MCF 10A (cell line): ENCODE results near the gene PTPRM. TPM values are rescaled to one million over a fixed set of nuclear protein-coding genes. Genes with fewer than 3 reads are reported as not detected.

Source experiments
- BruUV-seq: library from RNA; stranded (reverse); fragments of 400-500 nt; replicated peaks from 2 replicates; lab custom pipeline; 2021; lab: Mats Ljungman, UMichigan
- CTCF ChIA-PET: fragments of 300-600 bp; sonication (Branson Sonifier 250); formaldehyde crosslinking; extraction: SDS; loops from one replicate; lab custom pipeline; 2021; ENCODE audit warnings: antibody characterized with exemption, inconsistent platforms; lab: Yijun Ruan, JAX
- POLR2A ChIA-PET: fragments of 300-600, 350-650 bp; sonication (Branson Sonifier 250); formaldehyde crosslinking; extraction: SDS; loops from one replicate; lab custom pipeline; 2020; ENCODE audit warnings: antibody characterized with exemption, inconsistent platforms; lab: Yijun Ruan, JAX
- DNase-seq: peaks from one replicate; pipeline ENCODE4 v3.0.0-alpha.2; 2018; ENCODE audit not compliant: unreplicated experiment
- H3K27ac Mint-ChIP-seq: one replicate; pipeline ENCODE4 v1.8.0; 2022; ENCODE audit warnings: mild to moderate bottlenecking, low read depth, mixed read lengths; ENCODE audit not compliant: unreplicated experiment
- H3K27me3 Mint-ChIP-seq: one replicate; pipeline ENCODE4 v1.8.0; 2022; ENCODE audit warnings: mixed read lengths; ENCODE audit not compliant: insufficient read depth, unreplicated experiment
- H3K36me3 Mint-ChIP-seq: one replicate; pipeline ENCODE4 v1.8.0; 2022; ENCODE audit warnings: mild to moderate bottlenecking, moderate library complexity, mixed read lengths; ENCODE audit not compliant: insufficient read depth, unreplicated experiment
- H3K4me1 Mint-ChIP-seq: one replicate; pipeline ENCODE4 v1.8.0; 2022; ENCODE audit warnings: mixed read lengths; ENCODE audit not compliant: insufficient read depth, unreplicated experiment
- H3K4me3 Mint-ChIP-seq: one replicate; pipeline ENCODE4 v1.8.0; 2022; ENCODE audit warnings: mild to moderate bottlenecking, moderate library complexity, mixed read lengths; ENCODE audit not compliant: unreplicated experiment
- H3K9me3 Mint-ChIP-seq: one replicate; pipeline ENCODE4 v1.8.0; 2022; ENCODE audit warnings: mixed read lengths; ENCODE audit not compliant: unreplicated experiment
- intact Hi-C: fragments of 100-400 bp; cut with micrococcal nuclease; formaldehyde crosslinking; loops from 2 replicates; pipeline ENCODE4 v1.14.1; 2022
- total RNA-seq: library from RNA; stranded (reverse); gene quantifications from 2 replicates; pipeline ENCODE4 v1.2.3, GENCODE V29; 2022
- TF ChIP-seq, protein P1 (sequence below): fragments of 200-600 bp; IDR thresholded peaks from one replicate; pipeline ENCODE4 v1.8.0; 2022; ENCODE audit warnings: antibody characterized with exemption, mild to moderate bottlenecking; ENCODE audit not compliant: unreplicated experiment

Gene PTPRM
- total RNA-seq, 1 experiment from 2014 or later, result 82.8 TPM

DNA sequence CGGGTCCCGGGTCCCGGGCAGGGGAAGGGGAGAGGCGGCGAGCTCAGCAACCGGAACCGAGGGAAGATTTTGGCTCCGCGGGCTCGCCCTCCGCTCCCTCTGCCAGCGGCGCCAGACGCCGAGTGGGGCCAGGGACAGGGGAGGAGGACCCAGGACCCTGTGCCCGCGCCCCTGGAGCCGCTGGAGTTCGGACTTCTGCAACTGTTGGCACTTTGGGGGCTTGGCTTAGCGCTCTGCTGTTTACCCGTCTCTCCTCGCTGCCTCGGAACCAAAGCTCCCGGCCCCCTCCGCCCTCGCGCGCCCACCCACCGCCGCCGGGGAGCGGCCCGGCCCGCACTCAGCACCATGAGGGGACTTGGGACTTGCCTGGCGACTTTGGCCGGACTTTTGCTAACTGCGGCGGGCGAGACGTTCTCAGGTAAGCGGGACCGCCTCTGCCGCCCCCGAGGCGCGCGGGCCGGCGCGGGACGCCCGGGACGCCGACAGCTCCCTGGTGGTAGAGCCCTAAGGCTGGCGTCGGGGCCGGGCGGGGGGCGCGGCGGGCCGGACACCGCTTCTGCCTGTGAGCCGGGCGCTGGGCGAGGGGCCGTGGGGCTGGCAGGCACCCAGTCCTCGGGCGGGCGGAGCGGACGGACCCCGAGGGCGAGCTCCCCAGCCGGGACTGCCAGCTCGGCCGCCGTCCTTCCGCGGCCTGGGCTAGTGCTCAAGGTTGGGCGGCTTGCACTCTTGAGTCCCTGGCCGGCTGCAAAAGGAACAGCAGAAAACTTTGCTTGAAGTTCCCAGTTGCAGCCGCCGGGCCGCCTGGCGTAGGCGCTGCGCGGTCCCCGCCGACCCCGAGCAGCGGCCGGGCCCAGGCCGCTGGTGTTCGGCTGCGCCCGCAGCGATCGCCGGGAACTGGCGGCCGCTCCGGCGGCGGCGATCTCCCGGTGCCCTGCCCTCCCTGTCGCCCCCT lies 634 bp downstream of the PTPRM start:
- TF ChIP-seq, protein P1, sequence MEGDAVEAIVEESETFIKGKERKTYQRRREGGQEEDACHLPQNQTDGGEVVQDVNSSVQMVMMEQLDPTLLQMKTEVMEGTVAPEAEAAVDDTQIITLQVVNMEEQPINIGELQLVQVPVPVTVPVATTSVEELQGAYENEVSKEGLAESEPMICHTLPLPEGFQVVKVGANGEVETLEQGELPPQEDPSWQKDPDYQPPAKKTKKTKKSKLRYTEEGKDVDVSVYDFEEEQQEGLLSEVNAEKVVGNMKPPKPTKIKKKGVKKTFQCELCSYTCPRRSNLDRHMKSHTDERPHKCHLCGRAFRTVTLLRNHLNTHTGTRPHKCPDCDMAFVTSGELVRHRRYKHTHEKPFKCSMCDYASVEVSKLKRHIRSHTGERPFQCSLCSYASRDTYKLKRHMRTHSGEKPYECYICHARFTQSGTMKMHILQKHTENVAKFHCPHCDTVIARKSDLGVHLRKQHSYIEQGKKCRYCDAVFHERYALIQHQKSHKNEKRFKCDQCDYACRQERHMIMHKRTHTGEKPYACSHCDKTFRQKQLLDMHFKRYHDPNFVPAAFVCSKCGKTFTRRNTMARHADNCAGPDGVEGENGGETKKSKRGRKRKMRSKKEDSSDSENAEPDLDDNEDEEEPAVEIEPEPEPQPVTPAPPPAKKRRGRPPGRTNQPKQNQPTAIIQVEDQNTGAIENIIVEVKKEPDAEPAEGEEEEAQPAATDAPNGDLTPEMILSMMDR, result no peak
- intact Hi-C loops, result loop anchor here (1.0 to 10.0 kb wide), 7 partner anchors 113 to 915 kb away; no protein-coding TSS in a partner anchor
- Mint-ChIP-seq H3K36me3 (no peaks in the 10 kb centered on the region), H3K4me3 (peak overlapping the region; percentile 81), H3K27ac (no peak overlapping the region), H3K27me3 (no peaks in the 10 kb centered on the region), H3K4me1 (peaks cover 37% of the 10 kb centered on the region), H3K9me3 (no peaks in the 10 kb centered on the region)
- TSS peak; percentile 10 for BruUV-seq
- peak; percentile 53 for DNase-seq
- ChIA-PET CTCF (interaction anchor here (0.6 to 5.9 kb wide), 48 partner anchors 8 to 1079 kb away, joined by 3 to 184 read pairs (median 4); no protein-coding TSS in a partner anchor), POLR2A (interaction anchor here (0.5 to 4.7 kb wide), 40 partner anchors 8 to 1284 kb away, joined by 3 to 108 read pairs (median 3); no protein-coding TSS in a partner anchor)

DNA sequence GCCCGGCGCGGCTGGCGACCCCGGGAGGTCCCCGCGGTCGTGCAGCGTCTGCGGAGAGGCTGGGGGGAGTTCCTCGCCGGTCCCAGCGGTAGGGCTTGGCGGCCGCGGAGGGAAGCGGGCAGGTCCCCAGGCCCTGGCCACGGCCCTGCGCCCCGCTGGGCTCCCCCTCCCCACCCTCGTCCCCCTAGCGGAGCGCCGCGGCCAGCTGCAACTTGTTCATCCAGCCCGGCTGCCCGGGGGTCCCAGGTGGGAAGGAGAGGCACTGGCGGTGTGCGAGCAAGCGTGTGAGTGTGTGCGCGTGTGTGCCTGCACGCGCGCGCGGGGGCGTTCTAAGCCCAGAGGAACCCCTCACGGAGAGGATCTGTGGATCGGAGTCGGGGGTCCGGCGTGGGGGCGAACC lies 1.3 kb downstream of the PTPRM start:
- Mint-ChIP-seq H3K9me3 (no peaks in the 10 kb centered on the region), H3K27ac (no peak overlapping the region), H3K27me3 (no peaks in the 10 kb centered on the region), H3K36me3 (no peaks in the 10 kb centered on the region), H3K4me1 (peaks cover 42% of the 10 kb centered on the region), H3K4me3 (peak overlapping the region; percentile 81)
- TF ChIP-seq, protein P1, result no peak
- DNase-seq, result peak; percentile 30
- intact Hi-C loops, result loop anchor here (5.0 to 10.0 kb wide), 3 partner anchors 114 to 914 kb away; no protein-coding TSS in a partner anchor
- no TSS peak for BruUV-seq
- ChIA-PET CTCF (interaction anchor here (1.0 to 5.9 kb wide), 10 partner anchors 9 to 1078 kb away, joined by 3 to 184 read pairs (median 3); no protein-coding TSS in a partner anchor), POLR2A (interaction anchor here (0.9 to 4.7 kb wide), 7 partner anchors 8 to 340 kb away, joined by 3 to 108 read pairs (median 4); no protein-coding TSS in a partner anchor)

DNA sequence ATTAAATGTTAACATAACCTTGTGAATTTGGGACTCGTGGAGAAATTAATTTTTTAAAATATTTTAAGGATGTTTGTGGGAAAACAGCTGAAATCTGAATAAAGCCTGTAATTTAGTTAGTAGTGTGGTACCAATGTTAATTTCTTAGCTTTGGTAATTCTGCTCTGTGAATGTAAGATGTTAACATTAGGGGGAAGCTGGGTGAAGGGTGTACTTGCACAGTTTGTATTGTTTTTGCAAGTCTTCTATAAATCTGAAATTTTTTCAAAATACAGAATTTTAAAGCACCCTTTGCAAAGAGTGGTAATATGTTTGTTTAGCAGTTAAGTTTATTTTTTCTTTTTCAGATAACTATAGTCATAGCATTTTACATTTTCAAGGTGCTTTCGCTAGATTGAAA lies 4.5 kb downstream of the PTPRM start:
- no peak overlapping the region for H3K27ac Mint-ChIP-seq
- BruUV-seq, result no TSS peak
- no peaks in the 10 kb centered on the region for H3K9me3 Mint-ChIP-seq
- H3K36me3 Mint-ChIP-seq, result no peaks in the 10 kb centered on the region
- no peak overlapping the region for H3K4me3 Mint-ChIP-seq
- intact Hi-C loops, result no loop called here
- peaks cover 39% of the 10 kb centered on the region for H3K4me1 Mint-ChIP-seq
- H3K27me3 Mint-ChIP-seq, result no peaks in the 10 kb centered on the region
- ChIA-PET POLR2A (interaction anchor here (0.7 to 1.1 kb wide), 3 partner anchors 18 to 247 kb away, joined by 3 to 5 read pairs (median 3); no protein-coding TSS in a partner anchor), CTCF (interaction anchor here (0.6 kb wide), 1 partner anchor 839 kb away, joined by 3 read pairs; no protein-coding TSS in a partner anchor)
- TF ChIP-seq, protein P1, result no peak
- no peak for DNase-seq

DNA sequence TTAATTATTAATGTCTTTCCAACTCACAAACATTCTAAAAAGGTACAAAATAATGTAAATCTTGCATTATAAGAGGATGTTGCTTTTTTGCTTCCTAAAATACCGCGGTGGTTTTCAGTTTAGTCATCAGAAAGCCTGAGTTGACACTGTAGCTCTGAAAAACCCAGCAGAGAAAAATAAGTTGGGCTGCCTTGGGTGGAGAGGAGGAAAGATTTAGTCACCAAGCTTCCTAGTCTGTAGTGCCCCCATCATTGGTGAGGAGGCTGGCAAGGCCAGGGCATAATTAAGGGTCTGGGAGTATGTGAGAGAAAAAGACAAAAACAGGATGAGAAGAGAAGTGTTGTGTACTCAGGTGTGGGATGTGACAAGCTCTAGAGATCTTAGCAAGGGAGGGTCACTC lies 5.7 kb downstream of the PTPRM start:
- peak overlapping the region; percentile 6 for H3K27ac Mint-ChIP-seq
- intact Hi-C loops, result no loop called here
- no peak for DNase-seq
- no peaks in the 10 kb centered on the region for H3K27me3 Mint-ChIP-seq
- ChIA-PET CTCF (interaction anchor here (0.6 to 1.2 kb wide), 3 partner anchors 167 to 1023 kb away, joined by 3 to 7 read pairs (median 4); no protein-coding TSS in a partner anchor), POLR2A (no interaction called here)
- H3K4me1 Mint-ChIP-seq, result peaks cover 44% of the 10 kb centered on the region
- H3K4me3 Mint-ChIP-seq, result no peak overlapping the region
- TF ChIP-seq, protein P1, result no peak
- no TSS peak for BruUV-seq
- no peaks in the 10 kb centered on the region for H3K9me3 Mint-ChIP-seq
- H3K36me3 Mint-ChIP-seq, result no peaks in the 10 kb centered on the region
